Erythroblast (primary cell): Measurements from ENCODE around the gene TBX6.

ENCODE experiments used
- GATA1 ChIP-seq: IDR thresholded peaks from 2 replicates; pipeline ENCODE4 v1.6.1; 2011; ENCODE audit warnings: low read depth, mild to moderate bottlenecking, control low read depth, low read length, moderate library complexity
- POLR2A ChIP-seq: IDR thresholded peaks from 2 replicates; pipeline ENCODE4 v1.6.1; 2011; ENCODE audit warnings: mild to moderate bottlenecking, low read length

- no peak for TF ChIP-seq POLR2A
- TF ChIP-seq GATA1: no peak
Measured at GRCh38 chr16:30064729-30065101, 27.0 kb downstream of the TBX6 start.
